HS-5 (cell line): ENCODE data around the gene GFPT1.
"Not testable (repeated sequence)": the region's sequence is repeated elsewhere in the genome, so short reads cannot be mapped to it uniquely, and the experiment has no call there.

Experiments
- DNase-seq: peaks from one replicate; pipeline ENCODE4 v3.0.0-alpha.2; 2012; ENCODE audit warnings: low read depth

Gene GFPT1

DNA sequence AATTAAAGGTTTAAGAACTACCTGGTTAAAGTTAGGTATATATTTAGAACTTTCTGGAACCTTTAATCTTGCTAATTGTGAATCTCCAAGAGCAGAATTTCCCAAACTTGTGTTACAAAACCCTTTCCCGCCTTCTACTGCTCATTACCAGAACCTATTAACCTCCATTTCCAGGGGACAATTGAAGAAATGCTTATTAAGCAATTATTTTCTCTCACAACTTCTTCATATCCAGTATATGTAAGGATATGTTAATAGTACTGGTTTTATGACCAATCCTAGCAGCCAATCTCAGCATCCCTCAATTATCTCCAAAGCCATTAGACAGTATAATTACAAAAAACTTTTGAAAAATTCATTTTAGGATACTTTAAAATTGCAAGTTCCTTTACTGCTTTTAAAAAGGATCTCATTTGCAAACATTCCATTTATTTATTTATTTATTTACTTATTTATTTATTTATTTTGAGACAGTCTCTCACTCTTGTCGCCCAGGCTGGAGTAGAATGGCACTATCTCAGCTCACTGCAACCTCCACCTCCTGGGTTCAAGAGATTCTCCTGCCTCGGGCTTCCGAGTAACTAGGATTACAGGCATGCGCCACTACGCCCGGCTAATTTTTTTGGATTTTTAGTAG is 3.7 kb downstream of the GFPT1 start:
- DNase-seq, result no peak

DNA sequence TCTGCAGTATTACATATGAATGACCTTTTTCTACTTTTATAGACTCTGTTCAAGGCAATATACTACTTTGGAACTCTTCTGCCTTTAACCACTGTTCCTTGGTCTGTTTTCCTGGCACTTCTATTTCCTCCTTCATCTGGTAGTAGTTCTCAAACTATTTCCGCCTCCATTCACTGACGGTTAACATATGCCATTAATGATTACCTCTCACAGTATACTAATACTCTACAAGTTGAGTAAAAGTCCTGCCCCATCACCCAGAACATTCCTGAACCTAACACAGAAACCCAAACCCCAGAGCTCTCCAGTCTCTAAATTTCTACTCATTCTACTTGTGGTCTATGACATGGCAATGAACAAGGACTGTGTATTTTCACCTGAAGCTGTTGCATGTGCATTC is 4.5 kb downstream of the GFPT1 start:
- no peak for DNase-seq

GRCh38 chr2:69381337-69381737 is 5.7 kb downstream of the GFPT1 start:
- no peak for DNase-seq

DNA sequence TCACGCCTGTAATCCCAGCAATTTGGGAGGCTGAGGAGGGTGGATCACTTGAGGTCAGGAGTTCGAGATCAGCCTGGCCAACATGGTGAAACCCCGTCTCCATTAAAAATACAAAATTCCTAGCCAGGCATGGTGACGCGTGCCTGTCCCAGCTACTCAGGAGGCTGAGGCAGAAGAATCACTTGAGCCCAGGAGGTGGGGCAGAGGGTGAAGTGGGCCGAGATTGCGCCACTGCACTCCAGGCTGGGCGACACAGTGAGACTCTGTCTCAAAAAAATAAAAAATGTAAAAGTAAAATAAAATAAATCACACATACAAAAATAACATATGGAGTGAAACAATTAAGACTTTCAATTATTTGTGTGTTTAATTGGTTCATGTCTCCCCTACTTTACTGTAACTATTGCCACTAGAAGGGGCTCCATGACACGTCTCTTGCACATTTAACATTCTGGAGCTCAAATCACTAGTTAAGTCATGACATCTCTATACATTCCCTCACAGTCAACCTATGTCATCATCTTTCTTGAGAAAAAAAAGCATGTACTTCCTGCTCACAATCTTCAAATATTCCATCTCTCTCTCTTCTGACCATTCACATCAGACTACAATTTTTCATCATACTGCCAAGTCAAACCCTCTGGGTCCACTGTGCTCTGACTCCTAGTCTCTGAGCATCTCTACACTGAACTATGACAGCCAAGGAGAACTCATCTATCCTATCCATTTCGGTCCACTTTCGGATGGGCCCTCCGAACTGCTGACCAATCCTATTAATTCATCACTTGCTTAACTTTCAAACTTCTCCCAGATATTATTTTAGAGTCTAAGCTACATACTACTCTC is 6.7 kb downstream of the GFPT1 start:
- no peak for DNase-seq

DNA sequence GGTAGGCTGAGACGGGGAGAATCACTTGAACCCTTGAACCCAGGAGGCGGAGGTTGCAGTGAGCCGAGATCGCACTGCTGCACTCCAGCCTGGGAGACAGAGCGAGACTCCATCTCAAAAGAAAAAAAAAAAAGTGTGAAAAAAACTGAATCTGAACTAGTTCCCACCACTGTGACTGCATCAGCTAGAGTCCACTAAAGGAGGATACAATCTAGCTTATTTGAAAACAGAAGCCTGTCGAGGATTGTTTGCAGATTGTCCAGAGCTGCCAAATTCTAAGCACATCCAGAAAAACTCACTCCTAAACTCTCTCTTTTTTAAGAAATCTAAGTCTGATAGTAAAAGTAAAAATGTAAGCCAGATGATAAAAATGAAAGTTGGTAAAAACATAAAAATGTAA is 10.6 kb downstream of the GFPT1 start:
- no peak for DNase-seq

GRCh38 chr2:69375494-69376353 is 11.3 kb downstream of the GFPT1 start:
- no peak for DNase-seq

GRCh38 chr2:69372767-69373166 is 14.3 kb downstream of the GFPT1 start:
- no peak for DNase-seq

- no peak for DNase-seq
Observed at GRCh38 chr2:69369802-69370201, 17.2 kb downstream of the GFPT1 start.

GRCh38 chr2:69368588-69368987 is 18.4 kb downstream of the GFPT1 start:
- no peak for DNase-seq

DNA sequence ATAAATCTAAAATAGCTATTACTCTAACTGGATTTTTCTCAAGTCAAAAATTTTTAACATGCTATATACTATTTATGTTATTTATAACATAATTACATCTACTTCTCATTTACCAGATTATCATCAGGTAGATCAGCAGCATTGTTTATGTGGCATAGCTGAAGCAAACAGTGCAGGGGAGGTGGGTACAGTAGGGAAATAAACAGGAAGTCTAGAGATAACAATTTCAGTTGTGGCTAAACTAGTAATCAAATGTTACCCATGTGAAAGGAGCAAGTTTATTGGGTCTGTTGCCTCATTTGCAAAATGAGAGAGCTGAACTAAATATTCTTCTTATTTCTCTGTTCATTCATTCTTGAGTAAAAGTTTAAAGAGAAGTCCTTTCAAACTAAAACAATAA is 27.7 kb downstream of the GFPT1 start:
- DNase-seq, result no peak

DNA sequence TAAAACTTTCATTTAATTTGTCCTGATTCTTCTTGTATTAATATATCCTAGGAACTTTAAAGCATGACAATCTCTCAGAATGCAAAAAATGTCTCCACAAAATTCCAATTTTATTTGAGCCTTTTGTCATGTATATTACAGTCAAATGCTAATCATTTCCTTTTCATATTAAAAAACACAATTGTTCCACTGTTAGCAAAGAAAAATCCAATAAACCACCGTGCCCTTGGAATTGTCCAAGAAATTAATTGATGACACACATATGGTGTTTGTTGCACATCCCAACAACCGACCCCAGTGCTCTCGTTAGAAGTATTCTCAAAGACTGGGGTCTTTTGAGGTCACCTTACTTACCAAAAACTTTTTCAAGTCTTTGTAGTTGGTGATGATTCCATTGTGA is 28.1 kb downstream of the GFPT1 start:
- no peak for DNase-seq

DNA sequence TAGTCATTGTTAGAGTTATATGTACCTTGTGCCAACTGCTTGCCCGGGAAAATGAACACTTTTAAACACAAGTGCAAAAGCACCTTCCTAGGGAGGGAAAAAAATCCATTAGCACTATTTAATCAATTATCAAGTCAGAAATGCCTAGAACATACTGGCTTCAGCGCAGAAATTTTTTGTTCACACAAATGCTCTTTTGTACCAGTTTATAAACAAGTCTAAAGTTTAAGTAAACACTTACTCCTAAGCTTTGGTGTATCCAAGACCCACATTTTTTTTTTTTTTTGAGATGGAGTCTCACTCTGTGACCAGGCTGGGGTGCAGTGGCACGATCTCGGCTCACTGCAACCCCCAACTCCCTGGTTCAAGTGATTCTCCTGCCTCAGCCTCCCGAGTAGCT is 30.6 kb downstream of the GFPT1 start:
- no peak for DNase-seq

- DNase-seq, result not testable (repeated sequence)
Observed at GRCh38 chr2:69354976-69355375, 32.1 kb downstream of the GFPT1 start.

DNA sequence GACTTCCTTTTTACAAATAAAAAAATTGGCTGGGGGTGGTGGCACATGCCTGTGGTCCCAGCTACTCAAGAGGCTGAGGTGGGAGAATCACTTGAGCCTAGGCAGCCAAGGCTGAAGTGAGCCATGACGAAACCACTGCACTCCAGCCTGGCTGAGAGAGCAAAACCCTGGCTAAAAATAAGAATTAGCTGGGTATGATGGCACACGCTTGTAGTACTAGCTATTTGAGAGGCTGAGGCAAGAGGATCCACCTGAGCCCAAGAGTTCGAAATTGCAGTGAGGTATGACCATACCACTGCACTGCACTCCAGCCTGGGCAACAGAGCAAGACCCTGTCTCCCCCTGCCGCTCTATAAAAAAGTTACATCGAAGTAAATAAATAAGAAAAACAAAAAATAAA is 33.7 kb downstream of the GFPT1 start:
- no peak for DNase-seq

DNA sequence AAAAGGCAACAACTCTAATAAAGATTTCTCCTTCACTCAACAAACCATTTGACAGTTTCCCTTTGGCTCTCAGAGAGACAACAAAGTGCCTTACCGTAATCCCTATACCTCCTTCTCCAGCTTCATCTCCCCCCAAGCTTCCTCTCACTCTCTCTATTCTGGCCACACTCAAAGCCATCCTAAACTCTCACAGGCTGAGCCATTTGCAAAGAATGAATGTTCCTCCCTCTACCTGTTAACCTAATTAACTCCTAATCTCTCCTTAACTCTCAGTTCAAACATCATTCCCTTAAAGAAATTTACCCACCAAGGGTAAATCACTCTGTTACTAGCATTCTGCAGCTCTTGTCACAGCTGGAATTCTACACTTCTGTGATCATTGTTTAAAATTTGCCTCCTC is 38.2 kb downstream of the GFPT1 start:
- no peak for DNase-seq

GRCh38 chr2:69345434-69345833 is 41.6 kb downstream of the GFPT1 start:
- no peak for DNase-seq

DNA sequence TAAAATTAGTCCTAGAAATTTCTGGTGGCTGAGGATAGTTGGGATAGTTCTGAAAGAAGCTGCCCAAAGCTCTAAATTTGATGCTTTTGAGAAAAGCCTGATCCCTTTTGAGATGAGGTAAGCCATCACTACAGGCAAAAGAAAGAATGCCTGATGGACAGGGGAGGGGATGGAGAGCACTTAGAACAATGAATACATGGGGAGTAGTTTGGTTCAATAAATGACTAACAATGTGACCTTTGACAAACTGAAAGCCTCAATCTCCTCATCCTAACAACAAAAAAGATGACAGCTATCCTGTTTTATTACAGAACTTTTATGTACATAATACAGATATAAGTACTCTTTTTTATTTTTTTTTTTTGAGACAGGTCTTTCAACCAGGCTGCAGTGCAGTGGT is 42.7 kb downstream of the GFPT1 start:
- no peak for DNase-seq

DNA sequence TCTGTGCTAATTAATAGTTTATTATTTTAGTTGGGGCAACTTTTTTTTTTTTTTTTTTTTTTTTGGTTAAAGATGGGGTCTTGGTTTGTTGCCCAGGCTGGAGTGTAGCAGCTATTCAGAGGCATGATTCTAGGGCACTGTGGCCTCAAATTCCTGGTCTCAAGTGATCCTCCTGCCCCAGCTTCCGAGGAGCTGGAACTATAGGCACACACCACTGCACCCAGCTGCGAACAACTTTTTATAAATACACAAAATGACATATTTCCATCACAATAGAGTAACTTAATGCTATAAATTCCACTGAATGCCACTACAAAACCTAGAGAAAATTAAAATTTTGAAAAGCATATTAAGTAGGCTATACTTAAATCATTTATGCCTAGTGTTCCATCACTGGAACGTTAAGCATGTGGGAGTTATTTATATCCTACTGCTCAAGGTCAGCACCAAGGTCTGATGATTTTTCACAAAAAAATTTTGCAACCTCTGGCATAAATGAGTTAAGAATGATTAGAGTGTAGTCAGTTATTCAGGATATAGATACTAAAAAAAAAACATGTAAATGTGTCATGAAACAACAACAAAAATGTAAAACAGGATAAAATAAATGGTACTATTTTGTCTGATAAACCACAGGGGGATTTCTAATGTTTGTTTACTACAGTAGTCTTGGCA is 46.8 kb downstream of the GFPT1 start:
- no peak for DNase-seq

- DNase-seq, result no peak
Observed at GRCh38 chr2:69335311-69335710, 51.7 kb downstream of the GFPT1 start.

DNA sequence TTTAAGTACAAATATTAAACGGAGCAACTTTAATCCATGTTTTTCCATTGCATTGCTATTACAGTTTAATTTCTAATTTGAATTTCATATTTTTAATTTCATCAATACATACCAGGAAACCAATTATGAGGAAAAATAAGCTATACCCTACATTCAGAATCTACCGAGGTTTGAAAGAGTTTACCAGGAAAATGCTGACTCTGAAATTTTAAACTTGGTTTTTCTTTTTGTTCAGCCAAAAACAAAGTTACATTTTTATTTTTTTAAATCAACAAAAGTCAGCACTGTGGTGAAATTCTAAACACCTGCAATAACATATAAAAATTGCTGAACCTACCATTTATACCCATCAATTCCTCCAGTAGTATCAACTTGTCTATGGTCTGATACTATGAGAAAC is 53.7 kb downstream of the GFPT1 start:
- no peak for DNase-seq

GRCh38 chr2:69330781-69331180 is 56.2 kb downstream of the GFPT1 start:
- DNase-seq, result no peak

DNA sequence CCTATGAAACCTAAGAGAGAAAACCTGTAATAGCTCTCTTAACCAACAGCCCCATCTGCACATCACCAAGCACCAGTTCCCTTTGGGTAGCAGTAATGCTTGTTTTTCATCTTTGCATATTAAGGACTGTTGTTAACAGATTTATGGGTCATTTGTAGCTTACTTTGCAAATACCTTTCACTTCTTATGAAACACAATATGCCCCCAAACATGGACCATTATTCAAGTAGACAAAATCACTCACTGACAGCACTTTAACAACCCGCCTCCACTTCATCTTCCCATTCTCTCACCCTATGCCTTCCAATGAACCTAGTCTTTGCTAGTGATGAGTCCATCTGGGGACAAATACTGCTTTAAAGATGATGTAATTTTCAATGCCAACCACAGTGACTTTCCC is 64.4 kb downstream of the GFPT1 start:
- no peak for DNase-seq
